ENCODE measurements around the gene CDK5RAP1. TPM values are rescaled to one million over a fixed set of nuclear protein-coding genes. Genes with fewer than 3 reads are reported as not detected.
A peak's percentile ranks its signal among the peaks of the same experiment; 100 is the strongest.

Gene CDK5RAP1
- total and polyA plus RNA-seq, 11 donors, result 17.6 to 34.9 (median 21.2) TPM

DNA sequence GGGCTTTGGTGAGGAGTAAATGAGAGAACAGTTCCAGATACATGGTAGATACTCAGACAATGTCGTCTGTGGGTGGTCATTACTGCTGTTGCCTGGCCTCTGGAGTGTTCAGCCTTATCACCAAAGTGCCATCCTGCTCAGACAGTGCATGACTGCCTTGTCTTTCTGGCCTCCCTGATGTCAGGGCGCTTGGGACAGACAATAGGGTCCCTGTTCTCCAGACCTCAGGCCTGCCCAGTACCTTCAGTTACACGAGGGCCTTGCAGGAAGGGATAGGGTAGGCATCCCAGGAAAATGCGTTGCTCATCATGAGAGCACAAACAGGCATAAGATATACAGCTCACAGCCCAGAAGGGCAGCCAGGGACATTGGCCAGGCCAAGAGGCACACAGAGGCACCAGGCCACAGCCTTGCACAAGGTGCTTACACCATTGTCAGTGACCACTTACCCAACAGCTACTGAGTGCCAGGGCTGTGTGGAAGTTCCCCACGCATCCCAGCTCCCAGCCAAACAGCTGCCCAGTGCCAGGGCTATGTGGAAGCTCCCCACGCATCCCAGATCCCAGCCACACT, 90.9 kb downstream of the CDK5RAP1 start:
- Histone ChIP-seq H3K27ac (no peak overlapping the region), H3K4me3 (no peak overlapping the region), H3K9me3 (no peaks in the 10 kb centered on the region), H3K36me3 (no peaks in the 10 kb centered on the region), H3K4me1 (no peaks in the 10 kb centered on the region), H3K27me3 (peaks cover 0 to 3% (median 0%) of the 10 kb centered on the region in 9 donors)
- ATAC-seq (peak in 1 of 4 donors; percentile 40), DNase-seq (no peak)
- TF ChIP-seq, protein P1, sequence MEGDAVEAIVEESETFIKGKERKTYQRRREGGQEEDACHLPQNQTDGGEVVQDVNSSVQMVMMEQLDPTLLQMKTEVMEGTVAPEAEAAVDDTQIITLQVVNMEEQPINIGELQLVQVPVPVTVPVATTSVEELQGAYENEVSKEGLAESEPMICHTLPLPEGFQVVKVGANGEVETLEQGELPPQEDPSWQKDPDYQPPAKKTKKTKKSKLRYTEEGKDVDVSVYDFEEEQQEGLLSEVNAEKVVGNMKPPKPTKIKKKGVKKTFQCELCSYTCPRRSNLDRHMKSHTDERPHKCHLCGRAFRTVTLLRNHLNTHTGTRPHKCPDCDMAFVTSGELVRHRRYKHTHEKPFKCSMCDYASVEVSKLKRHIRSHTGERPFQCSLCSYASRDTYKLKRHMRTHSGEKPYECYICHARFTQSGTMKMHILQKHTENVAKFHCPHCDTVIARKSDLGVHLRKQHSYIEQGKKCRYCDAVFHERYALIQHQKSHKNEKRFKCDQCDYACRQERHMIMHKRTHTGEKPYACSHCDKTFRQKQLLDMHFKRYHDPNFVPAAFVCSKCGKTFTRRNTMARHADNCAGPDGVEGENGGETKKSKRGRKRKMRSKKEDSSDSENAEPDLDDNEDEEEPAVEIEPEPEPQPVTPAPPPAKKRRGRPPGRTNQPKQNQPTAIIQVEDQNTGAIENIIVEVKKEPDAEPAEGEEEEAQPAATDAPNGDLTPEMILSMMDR (IDR thresholded peaks at IDR 0.05), result no peak
- TF ChIP-seq POLR2A (IDR thresholded peaks at IDR 0.05), result no peak
- intact Hi-C loops (cut with DNase I), result no loop called here
- WGBS, 4 donors, result 63 to 84% (median 73%) methylated on average over 6 of the region's 6 CpGs

DNA sequence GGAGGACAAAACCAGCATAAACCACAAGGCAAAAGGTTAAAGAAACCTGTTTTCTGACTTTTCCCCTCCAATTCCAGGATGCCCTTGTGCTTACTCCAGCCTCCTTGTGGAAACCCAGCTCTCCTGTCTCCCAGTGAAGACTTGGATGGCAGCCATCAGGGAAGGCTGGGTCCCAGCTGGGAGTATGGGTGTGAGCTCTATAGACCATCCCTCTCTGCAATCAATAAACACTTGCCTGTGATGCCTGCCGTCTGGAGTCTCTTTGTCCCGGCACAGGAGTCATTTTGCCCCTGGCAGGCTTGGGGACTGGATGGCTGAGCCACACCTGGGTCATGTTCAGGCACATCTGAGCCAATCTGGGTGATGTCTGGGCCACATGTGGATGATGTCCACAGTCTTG, 91.7 kb downstream of the CDK5RAP1 start:
- intact Hi-C loops (cut with DNase I), result no loop called here
- H3K4me3 ChIP-seq, result no peak overlapping the region
- peaks cover 0 to 1% (median 0%) of the 10 kb centered on the region in 9 donors for H3K27me3 ChIP-seq
- WGBS, 4 donors, result 29 to 37% (median 32%) methylated on average over 2 of the region's 2 CpGs; no CpG with 5 or more reads in 1 of the 4 donors
- H3K36me3 ChIP-seq, result no peaks in the 10 kb centered on the region
- no peaks in the 10 kb centered on the region for H3K9me3 ChIP-seq
- ATAC-seq, result no peak
- H3K27ac ChIP-seq, result no peak overlapping the region
- DNase-seq, result peak in 1 of 5 donors; percentile 24
- TF ChIP-seq, protein P1 (IDR thresholded peaks at IDR 0.05), result no peak
- no peak for TF ChIP-seq POLR2A (IDR thresholded peaks at IDR 0.05)
- H3K4me1 ChIP-seq, result no peaks in the 10 kb centered on the region

Other genes starting within 250 kb of the CDK5RAP1 start
- gene BPIFA2, start 233.4 kb downstream of the CDK5RAP1 start, total RNA-seq, result not detected
- gene BPIFA2, start 233.4 kb downstream of the CDK5RAP1 start, polyA plus RNA-seq, result not detected
- not detected for gene BPIFA3, start 184.2 kb downstream of the CDK5RAP1 start, total RNA-seq
- not detected for gene BPIFA3, start 184.2 kb downstream of the CDK5RAP1 start, polyA plus RNA-seq
- not detected for gene BPIFA1, start 165.5 kb downstream of the CDK5RAP1 start, total RNA-seq
- gene BPIFA1, start 165.5 kb downstream of the CDK5RAP1 start, polyA plus RNA-seq, result not detected
- not detected for gene BPIFB1, start 118.3 kb downstream of the CDK5RAP1 start, total RNA-seq
- gene BPIFB1, start 118.3 kb downstream of the CDK5RAP1 start, polyA plus RNA-seq, result under 1 TPM in 1 of 2 donors, not detected in 1; 0.04 TPM
- 100 to 1,000 TPM; 122 to 318 (median 166) TPM for gene SNTA1, start 42.2 kb upstream of the CDK5RAP1 start, total RNA-seq
- gene SNTA1, start 42.2 kb upstream of the CDK5RAP1 start, polyA plus RNA-seq, result 100 to 1,000 TPM in 1 of 2 donors, 10 to 100 TPM in 1; 91.0 to 201 TPM
- gene CBFA2T2, start 88.6 kb upstream of the CDK5RAP1 start, total RNA-seq, result 10 to 100 TPM in 5 of 9 donors, 1 to 10 TPM in 4; 7.4 to 15.0 (median 11.3) TPM
- 1 to 10 TPM; 4.6 to 6.5 TPM for gene CBFA2T2, start 88.6 kb upstream of the CDK5RAP1 start, polyA plus RNA-seq

Data from heart left ventricle (tissue), 16 donors.